ENCODE measurements around the gene IL11. TPM values are rescaled to one million over a fixed set of nuclear protein-coding genes. Genes with fewer than 3 reads are reported as not detected.
A peak's percentile ranks its signal among the peaks of the same experiment; 100 is the strongest.

Gene IL11
- total and polyA plus RNA-seq, 2 of the 8 experiments (the other 6 are each of a cell fraction or from before 2014, with no cell fraction given), result 1.7 to 2.8 TPM

GRCh38 chr19:55360902-55361301 lies 9.4 kb downstream of the IL11 start:
- Histone ChIP-seq H3K14ac (ENCODE audit: insufficient read length) (no peak overlapping the region), H3K4me1 (replicated peaks in 1 of 4; ENCODE audit: control insufficient read depth in 3 of 4, insufficient read depth in 4 of 4, low read length in 3 of 4) (peaks cover 0 to 6% (median 6%) of the 10 kb centered on the region in 4 experiments; a peak in 6 of 7 replicates), H4K8ac (ENCODE audit: extremely low read depth, insufficient read depth, low read length) (no peak overlapping the region; the same call in 1 of the 2 replicates), H3K27ac (ENCODE audit: low read depth, low read length) (no peak overlapping the region), H3K79me2 (ENCODE audit: control insufficient read depth in 1 of 2, insufficient read depth in 2 of 2, low read length in 2 of 2) (no peaks in the 10 kb centered on the region), H2BK12ac (ENCODE audit: low read depth, low read length) (no peak overlapping the region), H4K91ac (replicated peaks; ENCODE audit: insufficient read length, low read length) (no peak overlapping the region), H3K79me1 (ENCODE audit: low read depth, low read length) (no peaks in the 10 kb centered on the region), H3K27me3 (replicated peaks in 1 of 4; ENCODE audit: control insufficient read depth in 3 of 4, extremely low read depth in 1 of 4, insufficient read depth in 3 of 4, low read length in 3 of 4) (peaks cover 0 to 18% (median 14%) of the 10 kb centered on the region in 4 experiments; a peak in 5 of 7 replicates), H3K23me2 (ENCODE audit: low read depth, low read length) (no peaks in the 10 kb centered on the region), H3K18ac (ENCODE audit: extremely low read depth, low read length) (no peak overlapping the region), H4K20me1 (replicated peaks in 1 of 2; ENCODE audit: control insufficient read depth in 1 of 2, insufficient read depth in 2 of 2, low read length in 2 of 2) (no peaks in the 10 kb centered on the region), H2AFZ (ENCODE audit: low read length) (no peak overlapping the region), H3K56ac (replicated peaks; ENCODE audit: insufficient read length, low read depth, low read length) (no peak overlapping the region), H4K5ac (ENCODE audit: insufficient read length, low read depth, low read length) (no peak overlapping the region), H3K36me3 (ENCODE audit: control insufficient read depth in 2 of 4, insufficient read depth in 4 of 4, low read length in 3 of 4) (no peaks in the 10 kb centered on the region), H3K23ac (ENCODE audit: insufficient read length) (no peak overlapping the region), H2AK5ac (ENCODE audit: low read depth, low read length) (no peak overlapping the region), H2BK20ac (ENCODE audit: low read length) (no peak overlapping the region), H3K4ac (replicated peaks; ENCODE audit: insufficient read length, low read depth, low read length) (no peak overlapping the region), H2BK5ac (ENCODE audit: low read depth, low read length) (no peak overlapping the region), H2BK15ac (ENCODE audit: low read length) (0 out of 2 replicates have a peak overlapping the region, but pooled peaks have one; percentile 72), H3K9me3 (ENCODE audit: insufficient read depth in 2 of 2, low read depth in 1 of 2, low read length in 1 of 2) (no peaks in the 10 kb centered on the region), H2BK120ac (replicated peaks; ENCODE audit: low read depth, low read length) (no peak overlapping the region), H3K4me3 (ENCODE audit: extremely low read depth in 1 of 4, insufficient read depth in 2 of 4, low read depth in 3 of 4, low read length in 4 of 4) (no peak overlapping the region), H3K9ac (replicated peaks in 1 of 4; ENCODE audit: extremely low read depth in 1 of 4, low read depth in 3 of 4, low read length in 3 of 4) (no peak overlapping the region), H3K4me2 (ENCODE audit: insufficient read depth in 1 of 2, low read depth in 2 of 2, low read length in 2 of 2) (no peak overlapping the region)
- FAIRE-seq (no peak), DNase-seq (ENCODE audit: low read depth in 1 of 2, low spot score in 2 of 2) (no peak)
- ChIA-PET POLR2A (ENCODE audit: partially characterized antibody) (interaction anchor here (1.1 to 6.1 kb wide), 11 partner anchors 8 to 287 kb away, joined by 3 to 30 read pairs (median 5); partner anchors contain the start of genes CCDC106, KMT5C, TMEM238 and UBE2S), CTCF (ENCODE audit: partially characterized antibody) (interaction anchor here (2.5 kb wide), 1 partner anchor 59 kb away, joined by 11 read pairs; no protein-coding TSS in a partner anchor)
- no peak for TF ChIP-seq GTF2F1 (IDR thresholded peaks at IDR 0.05; ENCODE audit: borderline replicate concordance, low read depth, low read length)
- 97% methylated on average over 11 of the region's 16 CpGs; no CpG with 5 or more reads in 1 of the 2 experiments for WGBS, 2 experiments (ENCODE audit: extremely low coverage in 1 of 2, insufficient coverage in 1 of 2, insufficient read length in 1 of 2, insufficient replicate concordance in 2 of 2, low coverage in 1 of 2, low lambda C conversion rate in 2 of 2, missing lambda C conversion rate in 1 of 2)
